ACC112 (cell line): ENCODE data around the gene NPRL2.
"Not testable (repeated sequence)": the region's sequence is repeated elsewhere in the genome, so short reads cannot be mapped to it uniquely, and the experiment has no call there.

ENCODE experiments used
- H2AFZ ChIP-seq: fragments of 200-600 bp; sonication (generic); one replicate; pipeline ENCODE4 v1.6.0; 2017; ENCODE audit warnings: antibody characterized with exemption, low read length; ENCODE audit not compliant: unreplicated experiment
- H3K27ac ChIP-seq: fragments of 200-600 bp; sonication (generic); 2 replicates; pipeline ENCODE4 v1.5.1; 2014; ENCODE audit warnings: low read depth, mild to moderate bottlenecking, antibody characterized with exemption, low read length, moderate library complexity
- H3K27me3 ChIP-seq: fragments of 200-600 bp; sonication (generic); 2 replicates; pipeline ENCODE4 v1.6.1; 2014; ENCODE audit warnings: mild to moderate bottlenecking, antibody characterized with exemption, low read length, moderate library complexity, mixed read lengths; ENCODE audit not compliant: insufficient read depth
- H3K36me3 ChIP-seq: fragments of 200-600 bp; sonication (generic); 2 replicates; pipeline ENCODE4 v1.6.1; 2016; ENCODE audit warnings: mild to moderate bottlenecking, antibody characterized with exemption, low read length, moderate library complexity, mixed read lengths; ENCODE audit not compliant: insufficient read depth
- H3K4me1 ChIP-seq: fragments of 200-600 bp; sonication (generic); one replicate; pipeline ENCODE4 v1.6.1; 2016; ENCODE audit warnings: low read length, mixed read lengths; ENCODE audit not compliant: insufficient read depth, unreplicated experiment, control insufficient read depth
- H3K4me3 ChIP-seq: fragments of 200-600 bp; sonication (generic); 2 replicates; pipeline ENCODE4 v1.5.1; 2014; ENCODE audit warnings: mild to moderate bottlenecking, low read depth, low read length
- H3K79me2 ChIP-seq: fragments of 200-600 bp; sonication (generic); one replicate; pipeline ENCODE4 v1.6.0; 2016; ENCODE audit warnings: low read length; ENCODE audit not compliant: control insufficient read depth, unreplicated experiment, insufficient read depth

The NPRL2 gene

DNA sequence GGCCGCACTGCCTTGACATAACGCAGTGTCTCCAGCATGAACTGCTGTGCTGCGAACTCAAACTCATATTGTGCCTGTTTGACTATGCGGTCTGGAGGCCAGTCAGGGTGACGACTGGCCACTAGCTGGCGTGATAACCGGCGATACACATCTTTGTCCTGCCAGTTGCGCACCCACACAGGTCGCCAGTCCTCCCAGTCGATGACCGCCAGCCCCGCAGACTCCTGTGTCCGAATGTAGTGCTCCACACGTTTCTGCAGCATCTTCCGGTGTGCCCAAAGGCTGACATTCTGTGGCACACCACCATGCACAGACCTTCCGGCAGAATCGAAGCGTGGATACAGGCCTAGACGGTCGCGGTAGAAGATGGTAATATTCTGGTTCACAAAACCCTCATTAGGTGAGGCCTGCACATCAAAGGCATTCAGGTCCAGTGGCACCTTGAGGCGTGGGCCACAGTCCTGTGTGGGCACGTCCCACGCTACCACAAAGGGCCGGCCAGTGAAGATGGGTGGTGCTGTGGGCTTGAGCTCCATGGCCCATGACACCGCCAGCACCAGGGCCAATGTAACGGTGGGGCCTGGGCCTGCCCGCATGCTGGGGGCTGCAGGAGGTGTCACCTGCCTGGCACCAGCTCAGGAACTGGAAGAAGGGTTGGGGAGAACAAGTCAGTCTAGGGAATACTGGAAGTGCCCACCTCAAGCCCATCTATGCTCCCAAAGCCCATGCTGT is 30.5 kb downstream of the NPRL2 start:
- Histone ChIP-seq H3K4me1 (peaks cover 42% of the 10 kb centered on the region), H3K27ac (no peak overlapping the region), H3K36me3 (peaks cover 9% of the 10 kb centered on the region; the same call in 1 of the 2 replicates), H3K4me3 (peak overlapping the region; percentile 84), H3K27me3 (no peaks in the 10 kb centered on the region), H3K79me2 (peaks cover 22% of the 10 kb centered on the region), H2AFZ (no peak overlapping the region)

DNA sequence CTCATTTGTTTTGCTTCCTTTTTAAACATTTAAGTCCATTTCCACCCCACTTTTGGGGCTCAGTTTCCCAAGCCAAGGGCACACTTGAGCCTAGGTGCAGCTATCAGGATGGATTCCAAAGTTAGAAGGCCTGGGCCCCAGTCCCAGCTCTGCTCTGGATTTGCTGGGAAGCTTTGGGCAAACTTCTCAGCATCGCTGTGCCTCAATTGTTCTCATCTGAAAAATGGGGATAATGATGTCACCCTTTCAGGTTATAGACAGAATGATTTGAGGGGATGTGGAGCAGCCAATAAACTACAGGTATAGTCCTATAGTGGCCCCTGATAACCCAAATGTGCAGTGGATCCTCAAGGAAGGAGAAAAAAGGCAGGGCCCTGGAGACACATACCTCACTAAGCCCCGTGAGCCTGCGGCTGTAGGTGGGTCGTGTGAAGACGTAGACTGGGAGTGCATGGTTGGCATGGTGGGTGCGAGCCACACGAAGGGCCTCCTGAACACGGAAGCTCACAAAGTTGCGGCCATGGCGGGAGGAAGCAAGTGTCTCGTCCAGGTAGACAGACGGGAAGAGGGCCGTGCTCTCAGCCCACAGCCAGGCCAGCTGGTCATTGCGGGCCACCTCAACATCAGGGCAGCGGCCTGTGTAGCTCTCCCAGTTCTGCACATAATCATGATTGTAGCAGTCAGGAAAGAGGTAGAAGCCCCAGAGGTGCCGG is 31.2 kb downstream of the NPRL2 start:
- Histone ChIP-seq H2AFZ (no peak overlapping the region), H3K4me3 (peak overlapping the region; percentile 84; the same call in 1 of the 2 replicates), H3K27me3 (no peaks in the 10 kb centered on the region), H3K79me2 (peaks cover 22% of the 10 kb centered on the region), H3K4me1 (peaks cover 40% of the 10 kb centered on the region), H3K27ac (no peak overlapping the region), H3K36me3 (peaks cover 10% of the 10 kb centered on the region; the same call in 1 of the 2 replicates)

DNA sequence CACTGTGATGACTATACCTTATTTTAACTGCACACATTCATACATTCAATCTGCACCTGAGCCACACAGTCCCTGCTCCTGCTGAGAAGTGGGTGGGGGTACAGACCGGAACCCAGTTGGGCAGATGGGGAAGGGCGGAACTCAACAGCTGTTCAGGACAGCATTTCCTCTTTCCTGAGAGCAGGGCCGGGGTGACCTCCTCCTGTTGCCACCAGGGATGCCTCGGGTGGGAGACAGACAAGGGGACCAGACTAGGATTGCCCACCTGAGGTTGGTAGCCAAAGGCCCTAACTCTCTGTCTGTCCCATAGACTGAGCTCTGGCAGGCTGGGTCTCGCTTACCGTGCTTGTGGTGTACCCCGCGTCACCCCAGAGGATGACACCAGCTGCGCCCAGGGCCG is 32.0 kb downstream of the NPRL2 start:
- Histone ChIP-seq H3K79me2 (peaks cover 22% of the 10 kb centered on the region), H2AFZ (no peak overlapping the region), H3K4me3 (no peak overlapping the region), H3K27ac (no peak overlapping the region), H3K4me1 (peaks cover 33% of the 10 kb centered on the region), H3K36me3 (peaks cover 10% of the 10 kb centered on the region; the same call in 1 of the 2 replicates), H3K27me3 (no peaks in the 10 kb centered on the region)

DNA sequence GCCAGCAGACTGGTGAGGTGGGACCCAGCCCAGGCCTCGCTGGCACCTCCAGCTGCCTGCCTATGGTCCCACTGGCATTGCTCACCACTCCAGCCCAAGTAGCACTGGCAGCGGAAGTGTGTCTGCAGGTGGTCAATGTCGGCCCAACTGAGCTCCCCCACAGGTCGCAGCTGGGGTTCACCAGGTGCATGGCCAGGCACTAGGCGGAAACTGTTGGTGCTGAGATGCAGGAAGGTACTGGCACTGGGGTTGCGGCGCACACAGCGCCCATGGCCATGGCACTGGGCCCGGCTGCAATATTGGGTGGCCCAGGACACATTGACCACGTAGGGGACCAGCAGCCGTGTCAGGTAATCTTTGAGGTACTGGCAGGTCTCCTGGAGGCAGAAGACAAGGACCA is 32.4 kb downstream of the NPRL2 start:
- Histone ChIP-seq H3K79me2 (peaks cover 22% of the 10 kb centered on the region), H3K4me1 (peaks cover 29% of the 10 kb centered on the region), H3K4me3 (no peak overlapping the region), H2AFZ (no peak overlapping the region), H3K27me3 (no peaks in the 10 kb centered on the region), H3K36me3 (peaks cover 10% of the 10 kb centered on the region; the same call in 1 of the 2 replicates), H3K27ac (no peak overlapping the region)

DNA sequence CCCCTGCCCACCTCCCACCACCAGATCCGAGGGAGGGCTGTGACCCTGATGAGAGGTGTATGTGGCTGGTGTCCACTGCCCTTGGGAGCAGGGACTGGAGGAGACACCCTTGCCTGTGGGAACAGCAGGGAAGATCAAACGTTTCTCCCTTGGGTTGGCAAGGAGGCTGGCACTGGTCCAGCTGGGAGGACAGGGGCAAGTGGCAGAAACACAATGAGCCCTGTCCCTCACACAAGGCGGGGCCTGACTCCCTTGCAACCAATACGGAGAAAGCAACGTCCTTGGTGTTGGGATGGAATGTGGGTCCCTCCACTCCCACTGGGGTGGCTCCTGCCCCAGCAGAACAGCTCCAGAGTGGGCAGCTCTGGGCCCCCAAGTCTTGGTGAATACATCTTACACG is 33.3 kb downstream of the NPRL2 start:
- Histone ChIP-seq H3K79me2 (peaks cover 22% of the 10 kb centered on the region), H3K36me3 (peaks cover 10% of the 10 kb centered on the region; the same call in 1 of the 2 replicates), H3K27me3 (no peaks in the 10 kb centered on the region), H3K27ac (no peak overlapping the region), H3K4me3 (no peak overlapping the region), H2AFZ (no peak overlapping the region), H3K4me1 (peaks cover 23% of the 10 kb centered on the region)

DNA sequence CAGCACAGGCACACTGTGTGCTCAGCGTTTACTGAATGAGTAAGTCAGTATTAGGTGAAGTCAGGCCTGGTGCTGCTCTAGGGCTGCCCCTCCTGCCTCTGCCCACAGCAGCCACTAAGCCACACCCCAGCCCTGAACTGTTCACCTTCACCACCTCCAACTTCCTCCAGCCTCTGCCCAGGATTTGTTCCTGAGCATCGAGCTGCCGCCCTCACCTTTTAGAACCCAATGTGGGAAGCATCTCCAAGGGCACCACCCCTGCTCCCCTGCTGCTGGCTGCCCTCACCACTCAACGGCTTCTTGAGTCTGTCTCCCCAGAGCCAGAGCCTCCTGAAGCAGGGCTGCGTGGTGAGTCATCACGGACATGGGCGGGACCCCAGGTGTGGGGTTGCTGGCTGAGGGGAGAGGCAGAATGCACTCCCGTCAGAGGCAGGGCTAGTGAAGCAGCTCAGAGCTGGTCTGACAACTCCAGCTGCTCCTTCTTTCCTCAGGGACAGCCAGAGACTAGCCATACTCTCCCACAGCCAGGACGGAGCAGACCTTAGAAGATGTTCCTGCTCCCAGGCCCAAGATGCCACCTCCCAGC is 33.8 kb downstream of the NPRL2 start:
- Histone ChIP-seq H3K27ac (no peak overlapping the region), H3K4me3 (no peak overlapping the region), H3K4me1 (peaks cover 17% of the 10 kb centered on the region), H3K36me3 (peaks cover 10% of the 10 kb centered on the region; the same call in 1 of the 2 replicates), H3K27me3 (no peaks in the 10 kb centered on the region), H3K79me2 (peaks cover 22% of the 10 kb centered on the region), H2AFZ (no peak overlapping the region)

DNA sequence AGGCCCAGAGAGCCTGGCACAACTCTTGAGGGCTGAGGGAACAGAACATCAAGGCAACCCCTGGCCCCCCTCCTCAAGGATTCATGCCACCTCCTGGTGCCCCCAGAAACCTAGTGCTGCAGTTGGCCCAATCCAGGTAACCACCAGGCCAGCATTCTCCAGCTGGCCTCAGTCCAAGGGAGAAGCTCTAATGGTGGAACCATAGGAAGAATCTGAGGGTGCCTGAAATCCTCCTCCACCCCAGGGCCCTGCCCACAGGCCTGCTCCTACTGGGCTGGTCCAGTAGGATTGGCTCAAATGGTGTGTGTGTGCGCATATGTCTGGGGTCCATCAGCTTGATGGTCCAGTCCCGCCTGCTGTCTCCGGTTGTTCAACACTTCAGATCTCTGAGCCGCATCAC is 35.8 kb downstream of the NPRL2 start:
- Histone ChIP-seq H3K4me1 (peaks cover 10% of the 10 kb centered on the region), H3K79me2 (peaks cover 13% of the 10 kb centered on the region), H2AFZ (no peak overlapping the region)

DNA sequence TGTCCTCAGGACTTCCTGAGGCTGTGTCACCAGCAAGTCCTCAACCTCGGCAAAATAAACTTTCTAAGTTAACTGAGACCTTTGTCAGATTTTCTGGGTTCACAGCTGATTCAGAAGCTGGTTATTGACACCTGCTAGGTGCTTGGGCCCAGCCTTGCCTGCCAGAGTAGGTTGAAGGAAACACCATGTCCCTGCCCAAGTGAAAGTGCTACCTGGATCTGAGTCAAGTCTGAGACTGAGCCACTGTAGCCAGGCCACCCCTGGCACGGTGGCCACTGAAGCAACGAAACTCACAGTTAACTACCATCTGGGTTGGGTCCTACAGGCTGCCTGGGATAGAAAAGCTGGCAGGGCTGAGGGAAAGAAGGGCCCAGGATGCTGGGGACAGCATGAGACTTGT is 36.2 kb downstream of the NPRL2 start:
- Histone ChIP-seq H3K4me1 (peaks cover 10% of the 10 kb centered on the region), H3K4me3 (no peak overlapping the region), H3K27ac (no peak overlapping the region), H3K36me3 (peaks cover 14% of the 10 kb centered on the region; the same call in 1 of the 2 replicates), H3K79me2 (peaks cover 8% of the 10 kb centered on the region), H2AFZ (no peak overlapping the region), H3K27me3 (no peaks in the 10 kb centered on the region)

More for the DNA sequence above, 35.8 kb downstream of the NPRL2 start:
- H3K27ac ChIP-seq = no peak overlapping the region
- peaks cover 12% of the 10 kb centered on the region; the same call in 1 of the 2 replicates for H3K36me3 ChIP-seq
- no peaks in the 10 kb centered on the region for H3K27me3 ChIP-seq
- no peak overlapping the region for H3K4me3 ChIP-seq

DNA sequence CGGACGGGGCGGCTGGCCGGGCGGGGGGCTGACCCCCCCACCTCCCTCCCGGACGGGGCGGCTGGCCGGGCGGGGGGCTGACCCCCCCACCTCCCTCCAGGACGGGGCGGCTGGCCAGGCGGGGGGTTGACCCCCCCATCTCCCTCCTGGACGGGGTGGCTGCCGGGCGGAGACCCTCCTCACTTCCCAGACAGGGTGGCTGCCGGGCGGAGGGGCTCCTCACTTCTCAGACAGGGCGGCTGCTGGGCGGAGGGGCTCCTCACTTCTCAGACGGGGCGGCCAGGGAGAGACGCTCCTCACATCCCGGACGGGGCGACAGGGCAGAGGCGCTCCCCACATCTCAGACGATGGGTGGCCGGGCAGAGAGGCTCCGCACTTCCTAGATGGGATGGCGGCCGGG is 38.5 kb downstream of the NPRL2 start:
- H3K4me3 ChIP-seq, H2AFZ ChIP-seq, H3K4me1 ChIP-seq, H3K27me3 ChIP-seq, H3K27ac ChIP-seq, H3K79me2 ChIP-seq: not testable (repeated sequence)
- H3K36me3 ChIP-seq = peaks cover 10% of the 10 kb centered on the region; the same call in 1 of the 2 replicates

DNA sequence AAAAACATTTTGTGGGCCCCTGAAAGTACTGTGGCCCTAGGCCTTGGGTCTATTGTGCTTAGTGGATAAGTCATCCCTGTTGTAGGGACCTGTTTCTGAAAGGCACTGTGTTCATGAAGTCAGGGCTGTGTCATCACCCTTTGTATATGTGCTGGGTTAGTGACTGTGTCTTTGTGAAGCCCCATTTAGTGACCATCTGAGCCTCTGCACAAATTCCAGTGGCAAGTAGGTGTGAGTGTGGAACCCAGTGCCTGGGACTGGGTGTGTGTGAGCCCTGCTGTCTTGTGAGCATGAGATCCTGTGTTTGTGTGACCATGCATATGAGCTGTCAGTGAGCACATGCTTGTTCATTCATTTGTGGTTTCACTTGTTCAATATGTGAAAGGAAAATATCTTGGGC is 46.0 kb downstream of the NPRL2 start:
- H3K36me3 ChIP-seq = peaks cover 3% of the 10 kb centered on the region; the same call in 1 of the 2 replicates
- no peak overlapping the region for H3K27ac ChIP-seq
- peaks cover 3% of the 10 kb centered on the region for H3K79me2 ChIP-seq
- H3K27me3 ChIP-seq = no peaks in the 10 kb centered on the region
- H3K4me1 ChIP-seq = peaks cover 16% of the 10 kb centered on the region
- H3K4me3 ChIP-seq = no peak overlapping the region
- no peak overlapping the region for H2AFZ ChIP-seq
